Neuronal stem cell (in vitro differentiated cells): Measurements from ENCODE around the gene SZT2.
A peak's percentile ranks its signal among the peaks of the same experiment; 100 is the strongest.
"Not testable (repeated sequence)": the region's sequence is repeated elsewhere in the genome, so short reads cannot be mapped to it uniquely, and the experiment has no call there.

Source experiments
- DNase-seq: peaks from one replicate; pipeline ENCODE4 v3.0.0-alpha.2; 2013; ENCODE audit warnings: low spot score
- H2AFZ ChIP-seq: one replicate; pipeline ENCODE4 v1.6.1; 2013; ENCODE audit warnings: mild to moderate bottlenecking, low read length, inconsistent platforms
- H2AK5ac ChIP-seq: 2 replicates; pipeline ENCODE4 v1.6.1; 2013; ENCODE audit warnings: low read depth, mild to moderate bottlenecking, inconsistent platforms, low read length, moderate library complexity, mixed read lengths
- H2BK120ac ChIP-seq: 2 replicates; pipeline ENCODE4 v1.6.1; 2013; ENCODE audit warnings: low read depth, mild to moderate bottlenecking, inconsistent platforms, low read length, moderate library complexity, mixed read lengths
- H2BK12ac ChIP-seq: one replicate; pipeline ENCODE4 v1.6.1; 2013; ENCODE audit warnings: low read length, inconsistent platforms
- H2BK15ac ChIP-seq: 2 replicates; pipeline ENCODE4 v1.6.1; 2013; ENCODE audit warnings: mild to moderate bottlenecking, low read length, inconsistent platforms, mixed read lengths
- H2BK5ac ChIP-seq: one replicate; pipeline ENCODE4 v1.6.1; 2013; ENCODE audit warnings: inconsistent platforms, mild to moderate bottlenecking, low read length, moderate library complexity
- H3K14ac ChIP-seq: one replicate; pipeline ENCODE4 v1.6.1; 2013; ENCODE audit warnings: low read length, inconsistent platforms
- H3K18ac ChIP-seq: 2 replicates; pipeline ENCODE4 v1.6.1; 2013; ENCODE audit warnings: low read length, inconsistent platforms
- H3K23ac ChIP-seq: 2 replicates; pipeline ENCODE4 v1.6.1; 2013; ENCODE audit warnings: low read depth, mild to moderate bottlenecking, mixed read lengths, low read length, inconsistent platforms; ENCODE audit not compliant: poor library complexity
- H3K27ac ChIP-seq: replicated peaks from 3 replicates; pipeline ENCODE4 v1.5.1; 2013; ENCODE audit warnings: low read length, inconsistent platforms
- H3K27me3 ChIP-seq, 3 experiments: 2 replicates each; pipeline ENCODE4 v1.6.1; 2013; ENCODE audit warnings: low read length in 3 of 3, mild to moderate bottlenecking in 2 of 3, inconsistent platforms in 1 of 3, low read depth in 1 of 3, mixed read lengths in 1 of 3, moderate library complexity in 1 of 3; ENCODE audit not compliant: control insufficient read depth in 3 of 3, insufficient read depth in 3 of 3
- H3K36me3 ChIP-seq, 2 donors: replicated peaks in 1 of 2; 2 replicates each; pipeline ENCODE4 v1.6.1; 2013; ENCODE audit warnings: low read length in 2 of 2; ENCODE audit not compliant: control insufficient read depth in 2 of 2, insufficient read depth in 2 of 2
- H3K4ac ChIP-seq: 2 replicates; pipeline ENCODE4 v1.6.1; 2013; ENCODE audit warnings: inconsistent platforms, mild to moderate bottlenecking, low read length, moderate library complexity
- H3K4me1 ChIP-seq, 2 donors: 1 replicate in 1 of 2; 2 replicates in 1 of 2; pipeline ENCODE4 v1.6.1; 2013; ENCODE audit warnings: low read length in 2 of 2, low read depth in 1 of 2; ENCODE audit not compliant: control insufficient read depth in 2 of 2, insufficient read depth in 1 of 2
- H3K4me2 ChIP-seq: one replicate; pipeline ENCODE4 v1.6.1; 2013; ENCODE audit warnings: mild to moderate bottlenecking, low read length, inconsistent platforms; ENCODE audit not compliant: insufficient read depth, poor library complexity, severe bottlenecking
- H3K4me3 ChIP-seq, 2 donors: 2 replicates each; pipeline ENCODE4 v1.5.1; 2013; ENCODE audit warnings: low read length in 2 of 2, mild to moderate bottlenecking in 2 of 2, inconsistent platforms in 1 of 2, moderate library complexity in 1 of 2
- H3K79me1 ChIP-seq: one replicate; pipeline ENCODE4 v1.6.1; 2013; ENCODE audit warnings: low read depth, mild to moderate bottlenecking, inconsistent platforms, low read length, moderate library complexity
- H3K9ac ChIP-seq: one replicate; pipeline ENCODE4 v1.6.1; 2013; ENCODE audit warnings: mild to moderate bottlenecking, low read depth, low read length, inconsistent platforms; ENCODE audit not compliant: poor library complexity
- H3K9me3 ChIP-seq, 2 donors: replicated peaks in 1 of 2; 2 replicates each; pipeline versions ENCODE3 to v1.6.1; 2013; ENCODE audit warnings: low read length in 2 of 2, mild to moderate bottlenecking in 2 of 2, inconsistent platforms in 1 of 2, low read depth in 1 of 2, mixed read lengths in 1 of 2, moderate library complexity in 1 of 2; ENCODE audit not compliant: control insufficient read depth in 2 of 2, insufficient read depth in 1 of 2
- H4K8ac ChIP-seq: one replicate; pipeline ENCODE4 v1.6.1; 2013; ENCODE audit warnings: low read depth, mild to moderate bottlenecking, inconsistent platforms, low read length, moderate library complexity
- H4K91ac ChIP-seq: one replicate; pipeline ENCODE4 v1.6.1; 2013; ENCODE audit warnings: low read length, low read depth, mild to moderate bottlenecking, inconsistent platforms; ENCODE audit not compliant: poor library complexity
- WGBS, 2 donors: extraction: QIAGEN DNeasy Blood & Tissue Kit; methylation state at CpG; one replicate each; pipeline ENCODE4 v1.1.7; 2013; ENCODE audit warnings: missing lambda C conversion rate in 2 of 2, mixed read lengths in 1 of 2; ENCODE audit not compliant: insufficient read length in 2 of 2, insufficient replicate concordance in 1 of 2; ENCODE audit errors: extremely low coverage in 2 of 2; 5-methylcytosine and 5-hydroxymethylcytosine counted together

The SZT2 gene

GRCh38 chr1:43493661-43494450 lies 104.2 kb downstream of the SZT2 start:
- Histone ChIP-seq H2BK120ac (no peak overlapping the region), H3K79me1 (no peaks in the 10 kb centered on the region), H3K4me3 (no peak overlapping the region), H3K4ac (no peak overlapping the region), H3K36me3 (no peaks in the 10 kb centered on the region), H2AFZ (peak overlapping the region; percentile 82), H4K91ac (no peak overlapping the region), H2AK5ac (no peak overlapping the region), H3K27me3 (no peaks in the 10 kb centered on the region), H3K9me3 (peaks cover 5 to 8% of the 10 kb centered on the region in 2 donors), H3K14ac (no peak overlapping the region), H3K23ac (no peak overlapping the region), H2BK15ac (no peak overlapping the region), H4K8ac (no peak overlapping the region), H3K4me2 (no peak overlapping the region), H2BK12ac (no peak overlapping the region), H3K4me1 (peaks cover 0 to 4% of the 10 kb centered on the region in 2 donors), H2BK5ac (no peak overlapping the region), H3K27ac (no peak overlapping the region), H3K9ac (no peak overlapping the region), H3K18ac (no peak overlapping the region)
- WGBS, 2 donors, result no CpG with 5 or more reads among the region's 11 CpGs
- DNase-seq, result peak; percentile 40

GRCh38 chr1:43495204-43495603 lies 105.5 kb downstream of the SZT2 start:
- H3K27me3 ChIP-seq, result no peaks in the 10 kb centered on the region
- H2BK5ac ChIP-seq, result no peak overlapping the region
- H3K14ac ChIP-seq, result no peak overlapping the region
- WGBS, 2 donors, result no CpG with 5 or more reads among the region's 7 CpGs
- H3K4me1 ChIP-seq, result peaks cover 0 to 4% of the 10 kb centered on the region in 2 donors
- DNase-seq, result no peak
- H2BK120ac ChIP-seq, result no peak overlapping the region
- H3K27ac ChIP-seq, result no peak overlapping the region
- no peaks in the 10 kb centered on the region for H3K36me3 ChIP-seq
- H4K91ac ChIP-seq, result no peak overlapping the region
- no peak overlapping the region for H2AK5ac ChIP-seq
- H3K4me2 ChIP-seq, result no peak overlapping the region
- H3K4me3 ChIP-seq, result no peak overlapping the region
- no peak overlapping the region for H2AFZ ChIP-seq
- H2BK12ac ChIP-seq, result no peak overlapping the region
- H3K9ac ChIP-seq, result no peak overlapping the region
- H3K18ac ChIP-seq, result peak overlapping the region; percentile 1
- H3K4ac ChIP-seq, result no peak overlapping the region
- H3K79me1 ChIP-seq, result no peaks in the 10 kb centered on the region
- no peak overlapping the region for H2BK15ac ChIP-seq
- H4K8ac ChIP-seq, result no peak overlapping the region
- no peak overlapping the region for H3K23ac ChIP-seq
- peaks cover 5 to 8% of the 10 kb centered on the region in 2 donors for H3K9me3 ChIP-seq

GRCh38 chr1:43499898-43500297 lies 110.2 kb downstream of the SZT2 start:
- no CpG with 5 or more reads among the region's 6 CpGs for WGBS, 2 donors
- H3K27me3 ChIP-seq, result peaks cover 0 to 7% (median 0%) of the 10 kb centered on the region in 3 experiments
- no peak overlapping the region for H2AFZ ChIP-seq
- no peak overlapping the region for H2BK12ac ChIP-seq
- H3K14ac ChIP-seq, result no peak overlapping the region
- no peak overlapping the region for H4K91ac ChIP-seq
- no peak overlapping the region for H2BK5ac ChIP-seq
- H3K4me1 ChIP-seq, result no peaks in the 10 kb centered on the region
- no peak overlapping the region for H3K23ac ChIP-seq
- no peak overlapping the region for H3K4me2 ChIP-seq
- H3K27ac ChIP-seq, result no peak overlapping the region
- no peak overlapping the region for H2AK5ac ChIP-seq
- peak overlapping the region; percentile 7 for H3K18ac ChIP-seq
- peaks cover 0 to 4% of the 10 kb centered on the region in 2 donors for H3K9me3 ChIP-seq
- H3K9ac ChIP-seq, result no peak overlapping the region
- H4K8ac ChIP-seq, result no peak overlapping the region
- H3K4ac ChIP-seq, result no peak overlapping the region
- H3K36me3 ChIP-seq, result no peaks in the 10 kb centered on the region
- H3K79me1 ChIP-seq, result peaks cover 2% of the 10 kb centered on the region
- H3K4me3 ChIP-seq, result no peak overlapping the region
- H2BK15ac ChIP-seq, result no peak overlapping the region
- no peak for DNase-seq
- no peak overlapping the region for H2BK120ac ChIP-seq

GRCh38 chr1:43501806-43502205 lies 112.1 kb downstream of the SZT2 start:
- H3K36me3 ChIP-seq, H3K4me1 ChIP-seq, H3K14ac ChIP-seq, H3K9ac ChIP-seq, H2AK5ac ChIP-seq, H2BK120ac ChIP-seq, H3K23ac ChIP-seq, H3K4me2 ChIP-seq, H3K4me3 ChIP-seq, H4K91ac ChIP-seq, H3K4ac ChIP-seq, H3K18ac ChIP-seq, H2BK15ac ChIP-seq, H2AFZ ChIP-seq, H4K8ac ChIP-seq, DNase-seq, H3K9me3 ChIP-seq, H3K79me1 ChIP-seq, H2BK12ac ChIP-seq, H2BK5ac ChIP-seq, H3K27ac ChIP-seq: not testable (repeated sequence)
- WGBS, 2 donors, result no CpG with 5 or more reads among the region's 33 CpGs
- peaks cover 0 to 23% (median 0%) of the 10 kb centered on the region in 3 experiments for H3K27me3 ChIP-seq
